HG02798 (cell line): ENCODE data around the gene GABRD.

Experiments used
- ATAC-seq: cut with Tn5 transposase; IDR thresholded peaks from one replicate; pipeline ENCODE4 v1.9.1; 2021; ENCODE audit warnings: mild to moderate bottlenecking; ENCODE audit not compliant: unreplicated experiment, poor library complexity

GABRD gene

GRCh38 chr1:2033165-2033564 is 14.0 kb downstream of the GABRD start:
- no peak for ATAC-seq

DNA sequence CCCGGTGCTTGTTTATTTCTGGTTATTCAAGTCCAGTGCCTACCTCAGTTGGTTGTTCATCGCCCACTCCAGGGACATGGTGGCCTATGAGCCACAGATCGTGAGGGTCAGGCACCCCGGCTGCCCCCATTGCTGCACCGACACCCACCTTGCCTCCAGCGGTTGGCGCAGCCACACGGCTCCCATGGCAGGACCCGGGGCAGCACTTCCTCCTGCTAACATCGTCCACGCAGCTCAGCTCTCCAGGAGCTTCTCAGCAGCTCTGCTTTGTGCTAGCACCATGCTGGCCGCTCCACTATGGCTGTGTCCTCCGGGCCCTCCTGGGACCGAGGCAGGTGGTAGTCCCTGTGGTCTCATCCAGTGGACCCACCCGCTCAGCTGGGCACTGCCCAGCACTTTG is 17.1 kb downstream of the GABRD start:
- ATAC-seq: no peak

- ATAC-seq: no peak
Observed at GRCh38 chr1:2037314-2037979, 18.3 kb downstream of the GABRD start.

DNA sequence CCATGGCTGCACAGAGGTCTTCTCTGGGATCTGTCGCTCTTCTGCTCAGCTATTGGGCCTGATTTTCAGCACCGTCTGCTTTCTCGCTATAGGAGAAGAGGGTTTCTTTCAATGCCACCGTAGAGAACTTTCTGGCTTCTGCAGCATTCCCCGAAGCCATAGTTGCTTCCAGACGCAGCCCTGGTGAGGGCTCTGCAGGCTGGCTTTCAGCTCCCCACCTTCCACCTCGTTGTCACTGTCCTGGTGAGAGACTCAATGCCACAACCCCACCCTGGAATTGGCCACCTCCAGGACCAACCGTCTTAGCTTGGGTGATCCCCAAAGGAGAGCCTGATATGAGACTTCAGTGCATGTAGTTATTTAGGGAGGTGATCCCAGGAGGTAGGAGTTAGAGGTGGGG is 19.1 kb downstream of the GABRD start:
- no peak for ATAC-seq

DNA sequence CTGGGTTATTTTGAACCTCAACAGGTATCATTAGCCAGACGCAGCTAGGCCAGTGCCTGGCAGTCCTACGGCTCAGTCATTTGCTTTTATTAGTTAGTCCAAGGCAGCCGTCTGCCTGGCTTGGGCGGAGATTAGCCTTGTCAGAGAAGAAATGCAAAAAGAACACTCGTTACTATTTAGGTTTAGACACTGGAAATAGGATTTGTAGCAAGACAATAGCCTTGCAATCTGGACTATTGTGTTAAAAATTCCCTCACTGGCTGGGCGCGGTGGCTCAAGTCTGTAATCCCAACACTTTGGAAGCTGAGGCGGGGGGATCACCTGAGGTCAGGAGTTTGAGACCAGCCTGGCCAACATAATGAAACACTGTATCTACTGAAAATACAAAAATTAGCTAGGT is 20.1 kb downstream of the GABRD start:
- ATAC-seq: no peak

- no peak for ATAC-seq
Observed at GRCh38 chr1:2041305-2041704, 22.2 kb downstream of the GABRD start.

DNA sequence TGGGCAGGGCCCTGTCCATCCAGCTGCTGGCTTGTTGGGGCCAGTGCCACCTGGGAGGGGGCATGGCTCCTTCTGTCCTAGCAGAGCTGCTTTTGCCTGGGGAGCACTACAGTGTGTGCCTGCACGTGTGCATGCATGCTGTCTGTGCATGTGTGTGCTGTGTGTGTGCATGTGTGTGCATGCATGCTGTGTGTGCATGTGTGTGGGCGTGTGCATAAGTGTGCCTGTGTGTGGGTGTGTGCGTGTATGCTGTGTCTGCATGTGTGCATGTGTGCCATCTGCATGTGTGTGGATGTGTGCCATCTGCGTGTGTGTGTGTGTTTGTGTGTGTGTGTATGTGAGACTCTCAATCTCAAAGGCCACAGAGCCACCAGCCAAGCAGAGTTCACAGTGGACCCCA is 22.7 kb downstream of the GABRD start:
- ATAC-seq: no peak

DNA sequence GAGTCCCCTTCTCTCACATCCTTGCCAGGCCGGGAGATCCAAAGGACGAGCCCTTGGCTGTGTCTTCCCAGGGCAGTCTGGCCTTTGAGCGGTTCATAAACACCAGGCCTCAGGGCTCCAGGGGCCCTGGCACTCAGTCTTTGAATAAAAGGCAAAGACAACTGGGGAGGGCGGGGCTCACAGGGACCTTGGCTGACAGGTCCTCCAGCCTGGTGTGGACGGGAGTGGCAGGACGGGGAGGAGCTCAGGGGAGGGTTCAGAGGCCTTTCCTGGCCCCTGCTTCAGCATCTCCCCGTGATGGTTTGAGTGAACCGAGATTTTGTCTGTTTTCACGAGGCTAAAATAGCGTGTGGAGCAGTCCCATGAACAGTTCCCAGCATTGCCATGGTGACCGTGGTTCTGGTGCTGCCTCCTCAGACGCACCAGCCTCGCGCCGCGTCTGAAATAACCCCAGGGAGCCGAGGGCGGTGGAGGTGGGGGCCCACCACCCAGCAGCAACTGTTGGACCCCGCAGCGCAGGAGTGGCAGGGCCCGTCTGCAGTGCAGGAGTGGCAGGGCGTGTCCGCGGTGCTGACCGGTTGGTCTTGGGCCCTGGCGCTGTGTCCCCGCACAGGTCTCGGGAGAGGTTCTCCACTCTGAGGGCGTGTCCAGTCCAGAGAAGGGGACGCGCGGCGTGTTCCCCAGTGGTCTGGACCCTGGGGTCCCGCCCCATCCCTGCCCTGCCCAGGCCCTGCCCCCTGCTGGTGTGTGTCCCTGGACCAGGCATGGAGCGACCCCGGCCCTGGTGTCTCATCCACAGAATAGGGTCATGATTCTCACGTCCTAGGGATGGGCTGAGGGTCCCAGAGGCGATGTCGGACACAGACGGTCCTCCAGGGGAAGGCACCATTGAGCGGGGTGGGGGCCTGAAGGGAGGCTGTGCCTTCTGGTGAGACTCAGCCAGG is 24.0 kb downstream of the GABRD start:
- ATAC-seq: no peak

DNA sequence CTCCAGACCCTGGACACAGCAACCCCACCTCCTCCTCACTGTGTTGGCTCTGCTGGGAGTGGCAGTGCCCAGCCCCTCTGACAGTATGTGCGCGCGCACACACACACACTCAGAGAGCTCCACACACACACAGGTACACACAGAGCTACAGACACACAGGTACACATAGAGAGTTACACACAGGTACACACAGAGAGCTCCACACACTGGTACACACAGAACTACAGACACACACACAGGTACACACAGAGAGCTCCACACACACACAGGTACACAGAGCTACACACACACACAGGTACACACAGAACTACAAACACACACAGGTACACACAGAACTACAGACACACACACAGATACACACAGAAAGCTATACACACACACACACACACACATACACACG is 24.7 kb downstream of the GABRD start:
- ATAC-seq: no peak

- ATAC-seq: no peak
Observed at GRCh38 chr1:2044510-2045319, 25.6 kb downstream of the GABRD start.

- no peak for ATAC-seq
Observed at GRCh38 chr1:2045468-2046173, 26.5 kb downstream of the GABRD start.

- ATAC-seq: no peak
Observed at GRCh38 chr1:2046174-2046917, 27.2 kb downstream of the GABRD start.

- ATAC-seq: no peak
Observed at GRCh38 chr1:2046953-2047748, 28.0 kb downstream of the GABRD start.

- no peak for ATAC-seq
Observed at GRCh38 chr1:2047749-2048729, 28.9 kb downstream of the GABRD start.

DNA sequence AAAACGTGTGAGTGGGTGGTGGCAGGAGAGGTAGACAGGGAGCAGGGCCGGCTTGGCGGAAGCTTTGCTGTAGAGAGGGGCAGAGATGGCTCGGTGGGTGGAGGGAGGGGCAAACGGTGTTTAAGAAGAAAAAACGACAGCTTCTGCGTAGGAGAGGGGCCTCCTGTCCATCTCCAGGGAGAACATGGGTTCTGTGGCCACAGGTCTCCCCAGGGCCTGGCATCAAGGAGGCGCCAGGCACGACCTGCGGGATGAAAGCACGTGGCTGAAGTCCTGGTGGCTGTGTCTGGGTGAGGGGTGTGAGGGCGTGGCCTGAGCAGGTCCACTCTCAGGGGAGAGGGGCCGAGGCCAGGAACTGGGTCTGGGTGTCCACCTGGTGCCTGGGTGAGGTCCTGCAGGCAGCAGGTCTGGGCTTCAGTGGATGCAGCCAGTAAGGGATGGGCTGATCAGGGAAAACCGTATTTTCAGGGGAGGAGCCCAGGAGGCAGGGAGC is 30.1 kb downstream of the GABRD start:
- ATAC-seq: no peak

- ATAC-seq: peak; percentile 68
Observed at GRCh38 chr1:2049718-2050431, 30.7 kb downstream of the GABRD start, which contains the start of gene PRKCZ. TSS of gene PRKCZ (plus strand) at chr1:2050411. CDS start at chr1:2050631, 220 bp downstream.

DNA sequence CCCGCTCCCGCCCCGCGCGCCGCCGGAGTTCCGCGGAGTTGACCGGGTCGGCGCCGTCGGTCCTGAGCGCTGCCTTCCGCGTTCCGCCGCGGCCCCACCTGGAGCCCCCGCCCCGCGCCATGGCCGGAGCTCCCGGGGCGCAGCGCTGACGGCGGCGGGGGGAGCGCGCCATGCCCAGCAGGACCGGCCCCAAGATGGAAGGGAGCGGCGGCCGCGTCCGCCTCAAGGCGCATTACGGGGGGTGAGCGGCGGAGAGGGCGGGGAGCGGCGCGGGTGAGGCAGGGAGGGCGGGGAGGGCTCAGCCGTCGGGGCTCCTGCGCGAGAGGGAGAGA is 31.3 kb downstream of the GABRD start:
- ATAC-seq: no peak
